NCI-H226 (cell line): ENCODE measurements around the gene MRTFA.
"Not testable (repeated sequence)": the region's sequence is repeated elsewhere in the genome, so short reads cannot be mapped to it uniquely, and the experiment has no call there.

Experiments
- DNase-seq: peaks from one replicate; pipeline ENCODE4 v3.0.0-alpha.2; 2015

The MRTFA gene

DNA sequence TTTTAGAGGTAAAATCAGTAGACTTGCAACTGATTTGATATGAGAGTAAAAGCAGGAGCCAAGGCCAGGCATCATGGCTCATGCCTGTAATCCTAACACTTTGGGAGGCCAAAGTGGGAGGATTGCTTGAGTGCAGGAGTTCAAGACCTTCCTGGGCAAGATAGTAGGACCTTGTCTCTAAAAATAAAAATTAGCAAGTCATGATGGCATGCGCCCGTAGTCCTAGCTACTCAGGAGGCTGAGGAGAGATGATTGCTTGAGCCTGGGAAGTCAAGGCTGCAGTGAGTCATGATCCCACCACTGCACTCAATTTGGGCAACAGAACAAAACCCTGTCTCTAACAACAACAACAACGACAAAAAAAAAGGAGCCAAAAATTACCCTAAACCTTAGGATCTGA, 252.6 kb downstream of the MRTFA start:
- DNase-seq, result peak; percentile 60

- no peak for DNase-seq
These were observed 255.1 kb downstream of the MRTFA start for GRCh38 chr22:40381461-40381860.

DNA sequence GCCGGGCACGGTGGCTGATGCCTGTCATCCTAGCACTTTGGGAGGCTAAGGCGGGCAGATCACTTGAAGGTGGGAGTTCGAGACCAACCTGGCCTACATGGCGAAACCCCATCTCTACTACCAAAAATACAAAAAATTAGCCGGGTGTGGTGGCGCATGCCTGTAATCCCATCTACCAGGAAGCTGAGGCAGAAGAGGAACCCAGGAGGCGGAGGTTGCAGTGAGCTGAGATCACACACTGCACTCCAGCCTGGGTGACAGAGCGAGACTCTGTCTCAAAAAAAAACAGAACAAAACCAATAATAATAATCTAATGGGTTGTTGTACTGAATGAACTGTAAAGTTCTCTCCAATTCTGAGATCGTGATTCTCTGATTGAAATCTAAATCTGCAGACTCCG, 258.1 kb downstream of the MRTFA start:
- not testable (repeated sequence) for DNase-seq

GRCh38 chr22:40377931-40378330, 258.6 kb downstream of the MRTFA start:
- no peak for DNase-seq

DNA sequence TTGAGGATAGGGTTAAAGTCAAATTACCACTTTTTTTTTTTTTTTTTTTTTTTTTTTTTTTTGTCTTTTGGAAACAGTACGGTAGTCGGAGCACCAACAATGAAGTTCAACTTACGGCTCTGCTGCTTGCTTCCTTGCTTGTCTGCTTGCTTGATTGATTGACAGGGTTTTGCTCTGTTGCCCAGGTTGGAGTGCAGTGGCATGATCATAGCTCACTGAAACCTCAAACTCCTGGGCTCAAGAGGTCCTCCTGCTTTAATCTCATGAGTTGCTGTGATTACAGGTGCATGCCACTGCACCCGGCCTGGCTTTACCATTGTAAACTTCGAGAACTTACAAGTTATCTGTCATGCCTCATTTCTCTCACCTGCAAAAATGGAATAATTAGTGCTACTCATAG, 260.4 kb downstream of the MRTFA start:
- DNase-seq, result no peak

DNA sequence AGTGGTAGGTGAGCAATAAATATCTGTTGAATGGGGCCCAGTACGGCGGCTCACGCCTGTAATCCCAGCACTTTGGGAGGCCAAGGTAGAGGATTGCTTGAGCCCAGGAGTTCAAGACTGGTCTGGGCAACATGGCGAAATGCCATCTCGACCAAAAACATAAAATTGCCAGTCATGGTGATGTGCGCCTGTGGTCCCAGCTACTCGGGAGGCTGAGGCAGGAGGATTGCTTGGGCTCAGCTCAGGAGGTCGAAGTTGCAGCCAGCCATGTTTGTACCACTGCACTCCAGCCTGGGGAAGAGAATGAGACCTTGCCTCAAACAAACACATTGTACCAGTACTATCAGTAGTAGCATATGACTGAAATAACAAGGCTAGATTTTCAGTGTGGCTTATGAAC, 262.0 kb downstream of the MRTFA start:
- no peak for DNase-seq

DNA sequence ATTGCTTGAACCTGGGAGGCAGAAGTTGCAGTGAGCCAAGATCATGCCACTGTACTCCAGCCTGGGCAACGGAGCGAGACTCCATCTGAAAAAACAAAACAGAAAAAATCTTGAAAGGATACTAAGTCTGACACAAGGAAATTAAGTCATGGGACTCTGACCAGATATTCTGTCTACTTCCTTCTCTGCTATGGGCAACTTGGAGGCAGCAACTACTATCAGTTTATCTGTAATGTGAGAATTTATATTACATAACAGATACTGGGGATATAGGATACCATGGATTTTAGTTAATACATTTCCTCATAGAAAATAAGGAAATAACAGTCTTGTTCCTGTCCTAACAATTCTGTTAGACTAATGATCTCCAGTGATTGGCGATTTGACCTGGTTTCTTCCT, 267.7 kb downstream of the MRTFA start:
- DNase-seq, result no peak

- DNase-seq, result no peak
These were observed 268.5 kb downstream of the MRTFA start for GRCh38 chr22:40368016-40368415.

- DNase-seq, result no peak
These were observed 269.2 kb downstream of the MRTFA start for GRCh38 chr22:40367342-40367741.

DNA sequence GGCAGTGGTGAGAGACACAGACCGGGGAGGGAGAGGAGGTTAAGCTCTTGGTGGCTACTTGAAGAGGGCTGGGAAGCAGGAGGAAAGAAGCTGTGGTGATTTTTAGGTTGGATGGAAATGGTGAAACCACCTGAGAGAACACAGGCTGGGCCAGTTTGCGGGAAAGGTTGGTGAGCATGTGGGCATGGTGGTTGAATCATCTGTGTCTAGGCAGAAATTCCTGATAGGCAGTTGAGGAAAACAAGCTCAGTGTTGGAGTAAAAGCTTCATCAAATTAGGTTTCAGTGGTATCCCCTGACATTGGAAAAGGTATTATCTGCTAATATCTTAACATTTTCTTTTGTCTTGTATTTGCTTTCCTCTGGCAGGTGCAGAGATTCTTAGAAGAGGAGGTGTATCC, 270.5 kb downstream of the MRTFA start:
- DNase-seq, result no peak

DNA sequence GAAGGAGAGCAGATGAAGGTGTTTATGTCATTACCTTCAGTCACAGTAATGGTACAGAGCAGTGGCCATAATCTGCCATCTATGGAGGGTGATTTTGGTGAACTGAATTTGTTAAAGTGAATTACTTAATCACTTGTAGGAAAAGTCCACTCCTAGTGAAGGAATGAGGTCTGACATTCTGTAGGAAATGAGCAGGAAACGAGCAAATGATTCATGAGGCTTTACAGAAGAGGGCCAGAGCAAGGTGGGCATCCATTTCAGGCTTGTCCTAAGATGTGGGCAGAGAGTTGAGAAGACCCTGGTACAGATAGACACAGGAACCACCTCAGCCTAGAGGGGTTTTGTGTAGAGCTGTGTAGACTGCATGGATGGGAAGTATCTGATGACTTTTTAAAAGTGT, 272.1 kb downstream of the MRTFA start:
- no peak for DNase-seq

GRCh38 chr22:40363059-40363458, 273.5 kb downstream of the MRTFA start:
- DNase-seq, result no peak

- DNase-seq, result no peak
These were observed 275.4 kb downstream of the MRTFA start for GRCh38 chr22:40361100-40361499.
